Spleen (tissue), 11 donors: ENCODE measurements around the gene FHIT. TPM values are rescaled to one million over a fixed set of nuclear protein-coding genes. Genes with fewer than 3 reads are reported as not detected.

Experiments
- DNase-seq: peaks from one replicate; pipeline ENCODE4 v3.0.0-alpha.2; 2020
- H3K27ac ChIP-seq, 8 donors: fragments of 200-600 bp; sonication (generic) in 7 of 8; 1 replicate in 4 of 8; 2 replicates in 4 of 8; pipeline versions ENCODE4 v1.5.0 to v1.8.0; 2016 to 2021; ENCODE audit warnings: inconsistent platforms in 4 of 8, mild to moderate bottlenecking in 4 of 8, moderate library complexity in 1 of 8
- H3K27me3 ChIP-seq, 7 donors: fragments of 200-600 bp; sonication (generic) in 6 of 7; replicated peaks in 1 of 7; 1 replicate in 4 of 7; 2 replicates in 3 of 7; pipeline versions ENCODE4 v1.5.0 to v1.8.0; 2016 to 2021; ENCODE audit warnings: inconsistent platforms in 3 of 7, mild to moderate bottlenecking in 1 of 7
- H3K36me3 ChIP-seq, 6 donors: fragments of 200-600 bp; sonication (generic) in 5 of 6; 1 replicate in 4 of 6; 2 replicates in 2 of 6; pipeline versions ENCODE4 v1.5.0 to v1.8.0; 2016 to 2021; ENCODE audit warnings: inconsistent platforms in 2 of 6
- H3K4me1 ChIP-seq, 6 donors: fragments of 200-600 bp; sonication (generic) in 5 of 6; 1 replicate in 3 of 6; 2 replicates in 3 of 6; pipeline versions ENCODE4 v1.5.0 to v1.8.0; 2016 to 2021; ENCODE audit warnings: inconsistent platforms in 3 of 6
- H3K4me3 ChIP-seq, 8 donors: fragments of 200-600 bp; sonication (generic) in 7 of 8; 1 replicate in 4 of 8; 2 replicates in 4 of 8; pipeline versions ENCODE4 v1.5.0 to v1.8.0; 2016 to 2021; ENCODE audit warnings: inconsistent platforms in 4 of 8, mild to moderate bottlenecking in 4 of 8, moderate library complexity in 2 of 8
- H3K9me3 ChIP-seq, 8 donors: fragments of 200-600 bp; sonication (generic) in 7 of 8; 1 replicate in 4 of 8; 2 replicates in 4 of 8; pipeline versions ENCODE4 v1.5.0 to v1.8.0; 2016 to 2021; ENCODE audit warnings: inconsistent platforms in 4 of 8
- CTCF ChIP-seq, 11 experiments: fragments of 200-600 bp in 7 of 11; fragments of 450-650 bp in 4 of 11; sonication (generic) in 4 of 11; IDR thresholded peaks in 8 of 11; conservative IDR thresholded peaks in 3 of 11; 1 replicate in 7 of 11; 2 replicates in 4 of 11; pipeline versions ENCODE4 v1.4.0 to v1.8.0; 2016 to 2021; ENCODE audit warnings: antibody characterized with exemption in 11 of 11, inconsistent platforms in 4 of 11, mild to moderate bottlenecking in 1 of 11
- POLR2A ChIP-seq, 3 donors: fragments of 450-650 bp; IDR thresholded peaks; one replicate each; pipeline ENCODE4 v1.5.1; 2017; ENCODE audit warnings: antibody characterized with exemption in 3 of 3, mild to moderate bottlenecking in 1 of 3
- POLR2AphosphoS5 ChIP-seq, 3 donors: sonication (generic); formaldehyde crosslinking; IDR thresholded peaks; one replicate each; pipeline ENCODE4 v1.5.1; 2017; ENCODE audit warnings: antibody characterized with exemption in 3 of 3
- WGBS, 5 donors: extraction: QIAGEN DNeasy Blood & Tissue Kit in 3 of 5; methylation state at CpG; one replicate each; pipeline versions ENCODE4 v1.1.5 to v1.1.7; 2013 to 2018; 5-methylcytosine and 5-hydroxymethylcytosine counted together
- intact Hi-C: fragments of 100-400 bp; cut with DNase I; formaldehyde crosslinking; loops from one replicate; pipeline ENCODE4 v1.15.0; 2023; ENCODE audit warnings: low total_unique reads
- polyA plus RNA-seq, 3 donors: library from polyadenylated mRNA; stranded (reverse); fragments of 200-250 nt; gene quantifications; one replicate each; pipeline ENCODE4 v1.2.1, GENCODE V29; 2013
- total RNA-seq, 7 donors: library from RNA; depleted of rRNA in 3 of 7; stranded (reverse); fragments of >200 nt in 3 of 7; fragmentation: NEBNext Ultra II Directional in 4 of 7; extraction: Animal tissue kit (Norgen Biotek cat#: 25700) in 4 of 7; gene quantifications; one replicate each; pipeline versions ENCODE4 v1.1.0 to v1.2.1, GENCODE V29; 2016 to 2021
- donor health status: healthy with polysubstance abuse.
- donor health status: DM: no; HTN: no; CAD: no; lungs with moderate emphysema.
- donor health status: DM: no; HTN: no; CAD: no.
- donor health status: Bipolar disorder and iron deficiency.
- donor health status: healthy.
- donor health status: DM: no; HTN: no; CAD: no.
- donor health status: DM: yes; HTN: yes; CAD: no.

Gene FHIT
- total and polyA plus RNA-seq, 10 donors, result 4.1 to 23.1 (median 12.2) TPM

- Histone ChIP-seq H3K4me1 (peaks cover 0 to 8% (median 0%) of the 10 kb centered on the region in 6 donors), H3K36me3 (no peaks in the 10 kb centered on the region), H3K27me3 (no peaks in the 10 kb centered on the region), H3K27ac (no peak overlapping the region), H3K9me3 (no peaks in the 10 kb centered on the region), H3K4me3 (no peak overlapping the region)
- WGBS, 5 donors, result 90 to 100% (median 94%) methylated on average over 1 of the region's 1 CpG
- no peak for DNase-seq
- TF ChIP-seq POLR2AphosphoS5 (IDR thresholded peaks at IDR 0.05), result no peak
- no peak for TF ChIP-seq POLR2A (IDR thresholded peaks at IDR 0.05)
- TF ChIP-seq CTCF (IDR thresholded peaks at IDR 0.05 in 8 of 11, conservative IDR thresholded peaks at IDR 0.05 in 3 of 11), result no peak
- intact Hi-C loops, result no loop called here
These were observed 1364.5 kb downstream of the FHIT start for GRCh38 chr3:59886790-59887189.

- H3K9me3 ChIP-seq, result no peaks in the 10 kb centered on the region
- WGBS, 5 donors, result 55 to 88% (median 68%) methylated on average over 2 of the region's 2 CpGs
- intact Hi-C loops, result no loop called here
- TF ChIP-seq POLR2A (IDR thresholded peaks at IDR 0.05) (no peak), POLR2AphosphoS5 (IDR thresholded peaks at IDR 0.05) (no peak), CTCF (IDR thresholded peaks at IDR 0.05 in 8 of 11, conservative IDR thresholded peaks at IDR 0.05 in 3 of 11) (no peak)
- H3K27ac ChIP-seq, result no peak overlapping the region
- DNase-seq, result no peak
- H3K36me3 ChIP-seq, result no peaks in the 10 kb centered on the region
- H3K4me3 ChIP-seq, result no peak overlapping the region
- peaks cover 0 to 8% (median 0%) of the 10 kb centered on the region in 6 donors for H3K4me1 ChIP-seq
- no peaks in the 10 kb centered on the region for H3K27me3 ChIP-seq
These were observed 1365.3 kb downstream of the FHIT start for GRCh38 chr3:59885899-59886400.

- no peak for DNase-seq
- Histone ChIP-seq H3K4me3 (no peak overlapping the region), H3K9me3 (no peaks in the 10 kb centered on the region), H3K4me1 (peaks cover 0 to 8% (median 0%) of the 10 kb centered on the region in 6 donors), H3K27me3 (no peaks in the 10 kb centered on the region), H3K36me3 (no peaks in the 10 kb centered on the region), H3K27ac (peak overlapping the region in 2 of 8 donors; percentile 39 to 63)
- intact Hi-C loops, result no loop called here
- TF ChIP-seq POLR2A (IDR thresholded peaks at IDR 0.05) (no peak), POLR2AphosphoS5 (IDR thresholded peaks at IDR 0.05) (no peak), CTCF (IDR thresholded peaks at IDR 0.05 in 8 of 11, conservative IDR thresholded peaks at IDR 0.05 in 3 of 11) (no peak)
- 77 to 83% (median 79%) methylated on average over 4 of the region's 4 CpGs for WGBS, 5 donors
These were observed 1366.2 kb downstream of the FHIT start for GRCh38 chr3:59885101-59885500.

GRCh38 chr3:59884409-59884808, 1366.8 kb downstream of the FHIT start:
- peak overlapping the region in 2 of 8 donors; percentile 39 to 63 for H3K27ac ChIP-seq
- 39 to 55% (median 42%) methylated on average over 2 of the region's 2 CpGs for WGBS, 5 donors
- intact Hi-C loops, result no loop called here
- no peaks in the 10 kb centered on the region for H3K36me3 ChIP-seq
- H3K9me3 ChIP-seq, result no peaks in the 10 kb centered on the region
- DNase-seq, result no peak
- TF ChIP-seq CTCF (IDR thresholded peaks at IDR 0.05 in 8 of 11, conservative IDR thresholded peaks at IDR 0.05 in 3 of 11), result no peak
- no peak for TF ChIP-seq POLR2A (IDR thresholded peaks at IDR 0.05)
- TF ChIP-seq POLR2AphosphoS5 (IDR thresholded peaks at IDR 0.05), result no peak
- H3K27me3 ChIP-seq, result no peaks in the 10 kb centered on the region
- peaks cover 0 to 8% (median 0%) of the 10 kb centered on the region in 6 donors for H3K4me1 ChIP-seq
- H3K4me3 ChIP-seq, result no peak overlapping the region
